Epithelial cell of prostate (primary cell): ENCODE data around the gene AMPD1.

Experiments used
- DNase-seq: peaks from one replicate; pipeline ENCODE4 v3.0.0-alpha.2; 2011; ENCODE audit warnings: low read depth, low spot score
- H3K27ac ChIP-seq: fragments of 450-650 bp; 2 replicates; pipeline ENCODE4 v1.5.1; 2017; ENCODE audit warnings: mild to moderate bottlenecking

Gene AMPD1

DNA sequence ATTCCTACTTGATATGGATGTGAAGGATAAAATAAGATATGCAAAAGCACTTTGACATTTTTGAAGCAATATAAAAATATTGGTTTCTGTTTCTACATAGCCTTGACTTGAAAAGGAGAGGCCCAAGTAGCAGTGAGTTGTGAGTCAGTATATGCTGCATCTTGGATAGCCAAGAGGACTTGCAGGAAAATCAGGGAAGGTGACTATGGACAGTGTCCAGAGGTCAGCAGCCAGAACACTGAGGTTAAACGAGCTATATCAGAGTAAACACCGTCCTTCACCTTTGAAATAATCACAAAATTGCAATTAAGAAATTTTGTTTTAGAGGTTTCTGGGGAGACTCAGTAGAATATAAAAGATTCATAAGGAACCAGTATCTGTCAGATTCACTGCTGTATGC lies 6.6 kb upstream of the AMPD1 start:
- no peak overlapping the region for H3K27ac ChIP-seq
- no peak for DNase-seq

GRCh38 chr1:114700036-114700600 lies 4.8 kb upstream of the AMPD1 start:
- no peak overlapping the region for H3K27ac ChIP-seq
- DNase-seq: no peak

- H3K27ac ChIP-seq: no peak overlapping the region
- DNase-seq: no peak
These were observed 1.5 kb upstream of the AMPD1 start for GRCh38 chr1:114696810-114697209.

- H3K27ac ChIP-seq: no peak overlapping the region
- no peak for DNase-seq
These were observed 621 bp downstream of the AMPD1 start for GRCh38 chr1:114694540-114695310.

DNA sequence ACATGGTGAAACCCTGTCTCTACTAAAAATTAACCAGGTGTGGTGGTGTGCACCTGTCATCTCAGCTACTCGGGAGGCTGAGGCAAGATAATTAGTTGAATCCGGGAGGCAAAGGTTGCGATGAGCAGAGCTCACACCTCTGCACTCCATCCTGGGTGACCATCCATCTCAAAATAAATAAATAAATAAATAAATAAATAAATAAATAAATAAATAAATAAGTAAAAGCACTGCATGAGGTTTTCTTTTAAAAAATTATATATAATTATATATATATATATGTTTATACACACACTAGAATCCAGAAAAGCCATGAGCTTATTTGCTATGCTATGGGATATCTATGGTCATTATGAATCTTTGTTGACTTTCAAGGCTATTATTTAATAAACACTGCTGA lies 2.4 kb downstream of the AMPD1 start:
- no peak for DNase-seq
- H3K27ac ChIP-seq: no peak overlapping the region

- no peak for DNase-seq
- H3K27ac ChIP-seq: no peak overlapping the region
These were observed 4.3 kb downstream of the AMPD1 start for GRCh38 chr1:114691061-114691460.

- no peak overlapping the region for H3K27ac ChIP-seq
- no peak for DNase-seq
These were observed 5.2 kb downstream of the AMPD1 start for GRCh38 chr1:114690148-114690547.

GRCh38 chr1:114688526-114688925 lies 6.8 kb downstream of the AMPD1 start:
- no peak for DNase-seq
- no peak overlapping the region for H3K27ac ChIP-seq

DNA sequence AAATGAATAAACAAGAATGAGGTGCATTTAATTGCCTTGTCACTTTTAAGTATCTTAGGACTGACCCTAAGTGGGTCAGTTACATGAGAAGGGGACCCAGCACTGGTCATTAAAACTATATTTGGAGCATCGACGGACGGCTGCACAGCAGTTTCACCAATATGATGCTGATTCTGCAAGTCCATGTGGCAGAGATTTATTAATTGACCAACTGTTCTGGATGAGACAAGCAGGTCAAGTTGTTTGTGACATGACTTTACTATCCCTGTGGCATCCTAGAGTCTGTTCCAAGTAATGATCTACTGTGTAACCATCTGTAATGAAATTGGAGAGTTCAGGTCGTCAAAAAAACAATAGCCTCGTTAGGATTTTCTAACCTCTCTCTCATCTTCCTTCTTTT lies 9.5 kb downstream of the AMPD1 start:
- DNase-seq: no peak
- H3K27ac ChIP-seq: no peak overlapping the region

DNA sequence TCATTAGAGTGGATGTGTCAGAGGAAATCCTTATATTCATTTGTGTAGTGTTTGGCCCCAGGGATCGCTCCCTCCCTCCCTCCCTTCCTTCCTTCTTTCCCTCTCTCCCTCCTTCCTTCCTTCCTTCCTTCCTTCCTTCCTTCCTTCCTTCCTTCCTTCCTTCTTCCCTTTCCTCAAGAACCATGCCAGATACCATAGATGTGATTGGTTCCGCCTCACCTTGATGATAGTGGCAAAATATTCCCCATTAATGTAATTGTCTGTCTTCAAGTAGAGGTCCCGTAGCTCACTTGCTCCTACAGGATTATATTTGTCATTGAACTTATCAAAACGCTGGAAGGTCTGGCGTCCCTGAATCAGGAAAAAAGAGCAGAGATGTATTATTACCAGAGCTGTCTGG lies 17.7 kb downstream of the AMPD1 start:
- DNase-seq: no peak
- no peak overlapping the region for H3K27ac ChIP-seq

GRCh38 chr1:114676115-114676514 lies 19.2 kb downstream of the AMPD1 start:
- no peak for DNase-seq
- no peak overlapping the region for H3K27ac ChIP-seq

DNA sequence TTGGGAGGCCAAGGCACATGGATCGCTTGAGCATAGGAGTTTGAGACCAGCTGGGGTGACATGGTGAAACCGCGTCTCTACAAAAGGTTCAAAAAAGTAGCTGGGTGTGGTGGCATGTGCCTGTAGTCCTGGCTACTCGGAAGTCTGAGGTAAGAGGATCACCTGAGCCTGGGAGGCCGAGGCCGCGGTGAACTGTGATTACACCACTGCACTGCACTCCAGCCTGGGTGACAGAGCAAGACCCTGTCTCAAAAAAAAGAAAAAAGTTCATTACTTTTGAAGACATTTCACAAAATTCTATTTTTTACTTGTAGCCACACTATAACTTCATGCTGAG lies 23.4 kb downstream of the AMPD1 start:
- H3K27ac ChIP-seq: peak overlapping the region; percentile 99
- DNase-seq: no peak

DNA sequence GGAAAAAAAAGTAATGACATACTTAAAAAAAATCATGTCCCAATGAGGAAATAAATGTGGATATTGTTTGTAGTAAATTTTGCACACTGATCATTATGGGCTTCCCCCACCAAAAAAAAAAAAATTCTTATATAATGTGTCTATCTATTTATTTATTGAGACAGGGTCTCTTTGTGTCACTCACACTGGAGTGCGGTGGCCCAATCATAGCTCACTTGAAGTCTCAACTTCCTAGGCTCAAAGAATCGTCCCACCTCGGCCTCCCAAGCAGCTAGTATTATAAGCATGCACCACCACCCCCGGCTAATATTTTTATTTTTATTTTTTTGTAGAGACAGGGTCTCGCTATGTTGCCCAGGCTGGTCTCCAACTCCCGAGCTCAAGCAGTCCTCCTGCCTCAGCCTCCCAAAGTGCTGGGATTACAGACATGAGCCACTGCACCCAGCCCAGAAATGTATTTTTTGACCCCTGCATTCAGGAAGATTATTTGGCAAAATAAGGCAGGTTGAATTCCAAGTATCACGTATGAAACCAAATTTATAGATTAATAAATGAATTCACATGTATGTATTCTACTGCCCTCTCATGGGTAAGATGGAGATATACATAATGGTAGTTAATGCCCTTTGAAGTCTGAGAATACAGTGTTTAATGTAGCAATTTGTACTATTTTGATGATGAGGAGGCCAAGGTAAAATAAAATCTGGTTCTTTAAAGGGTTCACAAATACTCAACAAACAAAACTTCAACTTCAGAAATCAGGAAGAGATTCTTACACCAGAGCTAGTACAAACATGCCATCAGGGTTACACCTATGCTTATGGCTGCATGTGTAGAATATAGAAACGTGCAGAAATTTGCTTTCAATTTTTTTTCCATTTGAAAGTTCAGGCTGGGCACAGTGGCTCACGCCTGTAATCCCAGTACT lies 24.1 kb downstream of the AMPD1 start:
- DNase-seq: no peak
- peak overlapping the region; percentile 99 for H3K27ac ChIP-seq

- DNase-seq: peak; percentile 100
- peak overlapping the region; percentile 99 for H3K27ac ChIP-seq
These were observed 25.0 kb downstream of the AMPD1 start for GRCh38 chr1:114670083-114671010.

GRCh38 chr1:114669562-114670082 lies 25.7 kb downstream of the AMPD1 start, which contains the start of gene DENND2C:
DENND2C (minus strand) TSS chr1:114670049; CDS start chr1:114625984, 44,065 bp downstream.
- no peak for DNase-seq
- H3K27ac ChIP-seq: peak within 1 kb of the TSS; percentile 99

GRCh38 chr1:114668784-114669561 lies 26.4 kb downstream of the AMPD1 start:
- DNase-seq: peak; percentile 40
- peak overlapping the region; percentile 99 for H3K27ac ChIP-seq

DNA sequence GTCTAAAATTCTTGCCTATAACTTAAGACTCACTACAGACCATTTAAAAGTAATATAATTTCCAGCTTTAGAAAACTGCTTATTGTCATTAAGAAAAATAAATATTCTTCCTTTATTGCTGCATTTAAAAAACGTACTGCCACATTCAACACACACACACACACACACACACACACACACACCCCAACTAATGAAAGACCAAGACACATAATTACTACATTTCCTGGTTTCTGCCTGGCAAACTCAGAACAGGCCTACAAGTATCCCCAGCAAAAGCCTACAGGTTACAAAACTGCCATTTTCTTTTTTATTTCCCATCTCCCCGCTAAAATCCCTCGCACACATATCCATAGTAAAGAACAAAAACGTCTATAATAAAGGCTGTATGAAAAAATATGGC lies 27.0 kb downstream of the AMPD1 start:
- H3K27ac ChIP-seq: peak overlapping the region; percentile 99
- DNase-seq: no peak

DNA sequence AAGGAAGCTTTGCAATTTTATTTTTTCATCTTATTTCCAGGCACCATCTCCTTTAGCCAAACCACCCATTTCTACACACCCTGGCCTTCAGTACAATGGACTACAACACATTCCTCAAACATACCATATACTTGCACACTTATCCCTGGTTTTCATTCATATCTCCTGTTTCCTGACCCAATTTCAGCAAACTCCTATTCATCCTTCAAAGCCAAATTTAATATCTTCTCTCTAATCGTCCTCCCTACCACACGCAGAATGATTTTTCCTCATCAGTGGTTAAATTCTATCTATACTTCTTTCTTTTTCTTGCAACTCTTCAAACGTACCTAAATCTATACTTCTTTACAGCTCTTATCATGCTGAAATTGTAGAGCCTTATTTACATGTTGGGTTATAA lies 28.4 kb downstream of the AMPD1 start:
- no peak overlapping the region for H3K27ac ChIP-seq
- no peak for DNase-seq

DNA sequence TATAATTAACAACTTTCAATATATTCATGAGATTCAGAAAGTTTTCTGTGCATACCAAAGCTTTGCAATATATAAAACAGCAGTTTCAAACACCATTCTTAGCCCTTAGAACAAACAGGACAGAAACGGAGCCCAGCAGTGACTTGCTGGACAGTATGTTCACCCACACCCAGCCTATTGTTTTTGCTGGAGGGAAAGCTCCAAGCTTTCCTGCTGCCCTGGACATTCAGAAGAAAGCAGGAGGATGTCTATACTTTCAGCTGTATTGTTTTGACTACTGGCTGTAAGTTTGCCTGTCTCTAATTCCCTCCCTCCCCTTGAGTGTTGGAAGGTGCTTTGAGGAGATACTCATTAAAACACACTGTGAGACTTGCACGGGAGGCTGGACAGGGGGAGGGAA lies 35.1 kb downstream of the AMPD1 start:
- no peak overlapping the region for H3K27ac ChIP-seq
- DNase-seq: no peak
